Measurements from ENCODE around the gene EHD1.

DNA sequence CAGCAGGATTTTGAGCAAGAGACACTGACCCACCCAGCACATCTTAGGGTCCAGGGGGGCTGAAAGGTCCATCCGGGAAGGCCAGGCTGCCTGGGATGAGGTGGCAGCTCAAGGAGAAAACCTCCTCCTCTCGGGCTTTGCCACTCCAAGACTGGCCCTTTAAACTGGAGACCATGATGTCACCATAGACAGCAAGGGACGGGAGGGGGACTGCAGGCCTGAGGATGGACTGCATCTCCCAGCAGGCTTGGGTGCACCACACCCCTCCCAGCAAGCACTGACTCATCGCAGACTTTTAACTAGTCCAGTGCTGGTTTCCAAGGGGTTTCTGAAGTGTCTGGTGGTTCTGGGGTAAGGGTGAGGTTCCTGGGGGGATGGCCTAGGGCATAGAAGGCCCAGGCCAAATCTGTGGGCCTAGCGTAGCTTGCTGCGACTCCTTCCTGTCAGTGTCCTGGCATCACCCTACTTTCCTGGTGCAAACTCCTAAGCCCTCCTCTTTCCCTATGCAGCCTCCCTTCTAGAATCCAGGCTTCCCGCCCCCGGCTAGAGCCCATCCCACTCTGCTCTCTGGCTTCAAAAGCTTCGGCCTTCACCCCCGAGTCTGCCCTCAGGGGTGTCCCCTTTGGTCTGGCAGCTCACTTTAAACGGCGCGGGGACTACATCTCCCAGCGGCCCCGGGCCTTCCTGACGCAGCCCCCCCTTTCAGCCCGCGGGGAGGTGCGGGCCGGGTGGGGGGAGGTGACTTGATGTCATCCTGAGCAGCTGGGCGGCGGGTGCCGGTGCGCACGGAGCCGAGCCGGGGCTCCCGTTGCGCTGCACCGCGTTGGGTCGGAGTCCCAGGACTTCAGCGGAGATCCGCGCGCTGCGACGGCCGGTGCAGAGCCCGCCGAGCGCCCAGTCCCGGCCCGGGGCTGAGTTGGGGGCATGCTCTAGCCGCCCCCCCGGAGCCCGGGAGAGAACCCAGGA is 45.8 kb upstream of the EHD1 start, which contains the start of gene PPP2R5B:
- TF ChIP-seq, protein P1, sequence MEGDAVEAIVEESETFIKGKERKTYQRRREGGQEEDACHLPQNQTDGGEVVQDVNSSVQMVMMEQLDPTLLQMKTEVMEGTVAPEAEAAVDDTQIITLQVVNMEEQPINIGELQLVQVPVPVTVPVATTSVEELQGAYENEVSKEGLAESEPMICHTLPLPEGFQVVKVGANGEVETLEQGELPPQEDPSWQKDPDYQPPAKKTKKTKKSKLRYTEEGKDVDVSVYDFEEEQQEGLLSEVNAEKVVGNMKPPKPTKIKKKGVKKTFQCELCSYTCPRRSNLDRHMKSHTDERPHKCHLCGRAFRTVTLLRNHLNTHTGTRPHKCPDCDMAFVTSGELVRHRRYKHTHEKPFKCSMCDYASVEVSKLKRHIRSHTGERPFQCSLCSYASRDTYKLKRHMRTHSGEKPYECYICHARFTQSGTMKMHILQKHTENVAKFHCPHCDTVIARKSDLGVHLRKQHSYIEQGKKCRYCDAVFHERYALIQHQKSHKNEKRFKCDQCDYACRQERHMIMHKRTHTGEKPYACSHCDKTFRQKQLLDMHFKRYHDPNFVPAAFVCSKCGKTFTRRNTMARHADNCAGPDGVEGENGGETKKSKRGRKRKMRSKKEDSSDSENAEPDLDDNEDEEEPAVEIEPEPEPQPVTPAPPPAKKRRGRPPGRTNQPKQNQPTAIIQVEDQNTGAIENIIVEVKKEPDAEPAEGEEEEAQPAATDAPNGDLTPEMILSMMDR (IDR thresholded peaks at IDR 0.05), result peak in 2 of 3 donors; percentile 7 to 19
- TF ChIP-seq POLR2A (IDR thresholded peaks at IDR 0.05) (peak; percentile 40), POLR2AphosphoS5 (IDR thresholded peaks at IDR 0.05) (peak; percentile 73 to 87 (median 87))

All from breast epithelium (tissue), 3 donors.